ENCODE data around the gene PPP1R9B.

The PPP1R9B gene

GRCh38 chr17:50103252-50103651 lies 47.2 kb downstream of the PPP1R9B start:
- TF ChIP-seq FOXP2 (optimal IDR thresholded peaks at IDR 0.05; ENCODE audit: control extremely low read depth, extremely low read length, insufficient read depth) (no peak), POLR2AphosphoS5 (IDR thresholded peaks at IDR 0.05; ENCODE audit: borderline replicate concordance, low read depth, low read length) (no peak), EZH2 (IDR thresholded peaks at IDR 0.05) (no peak)
- no peak overlapping the region for H3K9ac ChIP-seq (ENCODE audit: insufficient read length)
- H3K4me3 ChIP-seq, result no peak overlapping the region
- no peak overlapping the region for H3K27ac ChIP-seq
- no peaks in the 10 kb centered on the region for H3K9me3 ChIP-seq (ENCODE audit: low read depth, low read length)
- no peaks in the 10 kb centered on the region for H3K36me3 ChIP-seq (ENCODE audit: insufficient read depth, low read length)
- no peak for DNase-seq (ENCODE audit: low read depth, low spot score)

- DNase-seq (ENCODE audit: low read depth, low spot score), result no peak
- Histone ChIP-seq H3K27ac (no peak overlapping the region), H3K36me3 (ENCODE audit: insufficient read depth, low read length) (no peaks in the 10 kb centered on the region), H3K9me3 (ENCODE audit: low read depth, low read length) (no peaks in the 10 kb centered on the region), H3K9ac (ENCODE audit: insufficient read length) (no peak overlapping the region), H3K4me3 (no peak overlapping the region)
- TF ChIP-seq FOXP2 (optimal IDR thresholded peaks at IDR 0.05; ENCODE audit: control extremely low read depth, extremely low read length, insufficient read depth) (no peak), POLR2AphosphoS5 (IDR thresholded peaks at IDR 0.05; ENCODE audit: borderline replicate concordance, low read depth, low read length) (no peak), EZH2 (IDR thresholded peaks at IDR 0.05) (no peak)
Measured at GRCh38 chr17:50102164-50102991, 48.1 kb downstream of the PPP1R9B start.

- Histone ChIP-seq H3K9me3 (ENCODE audit: low read depth, low read length) (no peaks in the 10 kb centered on the region), H3K9ac (ENCODE audit: insufficient read length) (peak overlapping the region; percentile 22), H3K4me3 (no peak overlapping the region), H3K27ac (no peak overlapping the region), H3K36me3 (ENCODE audit: insufficient read depth, low read length) (no peaks in the 10 kb centered on the region)
- no peak for DNase-seq (ENCODE audit: low read depth, low spot score)
- TF ChIP-seq POLR2AphosphoS5 (IDR thresholded peaks at IDR 0.05; ENCODE audit: borderline replicate concordance, low read depth, low read length) (no peak), EZH2 (IDR thresholded peaks at IDR 0.05) (no peak), FOXP2 (optimal IDR thresholded peaks at IDR 0.05; ENCODE audit: control extremely low read depth, extremely low read length, insufficient read depth) (peak; percentile 58)
Measured at GRCh38 chr17:50101346-50102163, 48.9 kb downstream of the PPP1R9B start.

DNA sequence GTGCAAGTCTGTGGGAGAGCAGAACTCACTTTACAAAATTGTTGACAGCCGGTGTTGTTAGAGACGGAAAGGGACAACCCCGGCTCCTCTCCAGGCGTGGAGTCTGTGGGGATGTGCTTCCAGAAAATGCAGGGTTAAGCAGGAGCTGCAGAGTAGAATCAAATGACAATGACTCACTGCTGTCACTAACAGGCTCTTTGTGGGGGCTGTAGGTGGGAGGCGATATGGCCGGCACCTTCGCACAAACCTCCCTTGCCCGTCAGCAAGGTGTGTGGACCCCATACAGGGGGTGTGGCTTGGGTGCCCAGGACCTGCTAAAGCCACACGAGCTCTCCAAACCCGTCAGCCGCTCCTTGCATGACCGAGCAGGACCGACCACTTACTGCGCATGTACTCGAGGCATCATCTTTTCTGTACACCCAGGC lies 49.5 kb downstream of the PPP1R9B start:
- no peak overlapping the region for H3K4me3 ChIP-seq

GRCh38 chr17:50100480-50100883 lies 50.0 kb downstream of the PPP1R9B start:
- H3K4me3 ChIP-seq, result no peak overlapping the region
- H3K9ac ChIP-seq (ENCODE audit: insufficient read length), result no peak overlapping the region
- DNase-seq (ENCODE audit: low read depth, low spot score), result no peak

More for the DNA sequence above, 49.5 kb downstream of the PPP1R9B start:
- TF ChIP-seq EZH2 (IDR thresholded peaks at IDR 0.05) (no peak), FOXP2 (optimal IDR thresholded peaks at IDR 0.05; ENCODE audit: control extremely low read depth, extremely low read length, insufficient read depth) (no peak), POLR2AphosphoS5 (IDR thresholded peaks at IDR 0.05; ENCODE audit: borderline replicate concordance, low read depth, low read length) (no peak)
- no peak for DNase-seq (ENCODE audit: low read depth, low spot score)
- no peak overlapping the region for H3K27ac ChIP-seq
- no peaks in the 10 kb centered on the region for H3K36me3 ChIP-seq (ENCODE audit: insufficient read depth, low read length)
- no peaks in the 10 kb centered on the region for H3K9me3 ChIP-seq (ENCODE audit: low read depth, low read length)
- no peak overlapping the region for H3K9ac ChIP-seq (ENCODE audit: insufficient read length)

GRCh38 chr17:50099003-50099402 lies 51.5 kb downstream of the PPP1R9B start:
- no peak for TF ChIP-seq POLR2AphosphoS5 (IDR thresholded peaks at IDR 0.05; ENCODE audit: borderline replicate concordance, low read depth, low read length)
- no peaks in the 10 kb centered on the region for H3K36me3 ChIP-seq (ENCODE audit: insufficient read depth, low read length)
- no peak overlapping the region for H3K9ac ChIP-seq (ENCODE audit: insufficient read length)
- no peak overlapping the region for H3K27ac ChIP-seq
- no peaks in the 10 kb centered on the region for H3K9me3 ChIP-seq (ENCODE audit: low read depth, low read length)
- no peak overlapping the region for H3K4me3 ChIP-seq
- no peak for DNase-seq (ENCODE audit: low read depth, low spot score)

More at GRCh38 chr17:50100480-50100883, 50.0 kb downstream of the PPP1R9B start:
- Histone ChIP-seq H3K36me3 (ENCODE audit: insufficient read depth, low read length) (no peaks in the 10 kb centered on the region), H3K27ac (no peak overlapping the region), H3K9me3 (ENCODE audit: low read depth, low read length) (no peaks in the 10 kb centered on the region)
- no peak for TF ChIP-seq EZH2 (IDR thresholded peaks at IDR 0.05)
- no peak for TF ChIP-seq FOXP2 (optimal IDR thresholded peaks at IDR 0.05; ENCODE audit: control extremely low read depth, extremely low read length, insufficient read depth)

GRCh38 chr17:50098583-50098982 lies 51.9 kb downstream of the PPP1R9B start:
- no peak for DNase-seq (ENCODE audit: low read depth, low spot score)
- no peaks in the 10 kb centered on the region for H3K9me3 ChIP-seq (ENCODE audit: low read depth, low read length)
- H3K9ac ChIP-seq (ENCODE audit: insufficient read length), result no peak overlapping the region
- TF ChIP-seq EZH2 (IDR thresholded peaks at IDR 0.05) (no peak), POLR2AphosphoS5 (IDR thresholded peaks at IDR 0.05; ENCODE audit: borderline replicate concordance, low read depth, low read length) (no peak), FOXP2 (optimal IDR thresholded peaks at IDR 0.05; ENCODE audit: control extremely low read depth, extremely low read length, insufficient read depth) (no peak)
- H3K27ac ChIP-seq, result no peak overlapping the region
- H3K4me3 ChIP-seq, result no peak overlapping the region
- H3K36me3 ChIP-seq (ENCODE audit: insufficient read depth, low read length), result no peaks in the 10 kb centered on the region

- Histone ChIP-seq H3K9me3 (ENCODE audit: low read depth, low read length) (no peaks in the 10 kb centered on the region), H3K4me3 (no peak overlapping the region), H3K9ac (ENCODE audit: insufficient read length) (no peak overlapping the region), H3K27ac (no peak overlapping the region), H3K36me3 (ENCODE audit: insufficient read depth, low read length) (no peaks in the 10 kb centered on the region)
- no peak for DNase-seq (ENCODE audit: low read depth, low spot score)
- no peak for TF ChIP-seq FOXP2 (optimal IDR thresholded peaks at IDR 0.05; ENCODE audit: control extremely low read depth, extremely low read length, insufficient read depth)
- TF ChIP-seq POLR2AphosphoS5 (IDR thresholded peaks at IDR 0.05; ENCODE audit: borderline replicate concordance, low read depth, low read length), result no peak
- TF ChIP-seq EZH2 (IDR thresholded peaks at IDR 0.05), result no peak
Measured at GRCh38 chr17:50097926-50098325, 52.6 kb downstream of the PPP1R9B start.
